PC-3 (cell line): Measurements from ENCODE around the gene NUDT3. TPM values are rescaled to one million over a fixed set of nuclear protein-coding genes. Genes with fewer than 3 reads are reported as not detected.
"Not testable (repeated sequence)": the region's sequence is repeated elsewhere in the genome, so short reads cannot be mapped to it uniquely, and the experiment has no call there.

ENCODE experiments used
- ATAC-seq: fragments of 200-7000 bp; cut with Tn5 transposase; 2 replicates; pipeline ENCODE4 v1.9.1; 2020; ENCODE audit warnings: mild to moderate bottlenecking, moderate library complexity
- BruUV-seq: library from RNA; stranded (reverse); fragments of 400-500 nt; replicated peaks from 2 replicates; lab custom pipeline; 2021; lab: Mats Ljungman, UMichigan
- CTCF ChIA-PET: fragments of 300-600 bp; sonication (Branson Sonifier 250); formaldehyde crosslinking; loops from one replicate; lab custom pipeline; 2022; ENCODE audit warnings: antibody characterized with exemption; lab: Charles Lee
- POLR2A ChIA-PET: fragments of 300-600 bp; sonication (Branson Sonifier 250); formaldehyde crosslinking; loops from one replicate; lab custom pipeline; 2022; ENCODE audit warnings: antibody characterized with exemption; ENCODE audit not compliant: unreplicated experiment; lab: Charles Lee
- DNase-seq: peaks from one replicate; pipeline ENCODE4 v3.0.0-alpha.2; 2015
- H2AFZ ChIP-seq: fragments of 300-600 bp; sonication (generic); 2 replicates; pipeline ENCODE4 v1.6.0; 2016; ENCODE audit warnings: antibody characterized with exemption, low read length
- H3F3A ChIP-seq: fragments of 300-600 bp; sonication (generic); one replicate; pipeline ENCODE4 v1.6.0; 2017; ENCODE audit warnings: antibody characterized with exemption, low read length, control low read depth, mild to moderate bottlenecking; ENCODE audit not compliant: unreplicated experiment
- H3K27ac ChIP-seq: fragments of 300-600 bp; sonication (generic); 2 replicates; pipeline ENCODE4 v1.5.1; 2016; ENCODE audit warnings: mild to moderate bottlenecking, low read length
- H3K27me3 ChIP-seq: fragments of 300-600 bp; sonication (generic); 2 replicates; pipeline ENCODE4 v1.6.1; 2016; ENCODE audit warnings: low read length, mixed read lengths
- H3K36me3 ChIP-seq: fragments of 300-600 bp; sonication (generic); 2 replicates; pipeline ENCODE4 v1.6.1; 2016; ENCODE audit warnings: low read depth, mixed run types, low read length, mixed read lengths
- H3K4me1 ChIP-seq: fragments of 300-600 bp; sonication (generic); 2 replicates; pipeline ENCODE4 v1.5.1; 2016; ENCODE audit warnings: low read length; ENCODE audit not compliant: insufficient read depth
- H3K4me2 ChIP-seq: fragments of 300-600 bp; sonication (generic); 2 replicates; pipeline ENCODE4 v1.6.0; 2016; ENCODE audit warnings: low read length
- H3K4me3 ChIP-seq: fragments of 300-600 bp; sonication (generic); 2 replicates; pipeline ENCODE4 v1.5.1; 2016; ENCODE audit warnings: mild to moderate bottlenecking, low read length, mixed read lengths
- H3K79me2 ChIP-seq: fragments of 300-600 bp; sonication (generic); 2 replicates; pipeline ENCODE4 v1.6.1; 2017; ENCODE audit warnings: low read length, mixed read lengths
- H3K9ac ChIP-seq: fragments of 300-600 bp; sonication (generic); 2 replicates; pipeline ENCODE4 v1.6.0; 2016; ENCODE audit warnings: mild to moderate bottlenecking, low read length
- H3K9me2 ChIP-seq: fragments of 300-600 bp; sonication (generic); replicated peaks from 2 replicates; pipeline ENCODE4 v1.6.1; 2016; ENCODE audit warnings: mixed run types, low read length, mixed read lengths
- H3K9me3 ChIP-seq: fragments of 300-600 bp; sonication (generic); 2 replicates; pipeline ENCODE4 v1.6.1; 2016; ENCODE audit warnings: low read length, mixed read lengths
- H4K20me1 ChIP-seq: fragments of 300-600 bp; sonication (generic); 2 replicates; pipeline ENCODE4 v1.6.1; 2016; ENCODE audit warnings: low read length, mixed read lengths
- CTCF ChIP-seq: fragments of 300-600 bp; sonication (generic); conservative IDR thresholded peaks from 2 replicates; pipeline ENCODE4 v1.5.1; 2017; ENCODE audit warnings: antibody characterized with exemption, low read depth, mild to moderate bottlenecking, low read length
- EZH2 ChIP-seq: fragments of 300-600 bp; sonication (generic); IDR thresholded peaks from one replicate; pipeline ENCODE4 v1.6.1; 2017; ENCODE audit warnings: antibody characterized with exemption, mild to moderate bottlenecking, low read length; ENCODE audit not compliant: unreplicated experiment
- EZH2phosphoT487 ChIP-seq: fragments of 300-600 bp; sonication (generic); IDR thresholded peaks from 2 replicates; pipeline ENCODE4 v1.6.1; 2018; ENCODE audit warnings: mild to moderate bottlenecking, antibody characterized with exemption, low read length, borderline replicate concordance
- intact Hi-C: fragments of 100-400 bp; cut with micrococcal nuclease; formaldehyde crosslinking; loops from 2 replicates; pipeline ENCODE4 v1.9.0; 2023
- total RNA-seq: library from RNA; depleted of rRNA; stranded (reverse); fragments of >200 nt; gene quantifications from 2 replicates; pipeline ENCODE4 v1.2.3, GENCODE V29; 2014

Gene NUDT3
- total RNA-seq, 1 experiment from 2014 or later = 24.6 TPM

GRCh38 chr6:34358389-34358905, 34.0 kb downstream of the NUDT3 start:
- Histone ChIP-seq H3K27ac (no peak overlapping the region), H3K9me3 (no peaks in the 10 kb centered on the region), H3K4me3 (no peak overlapping the region), H3F3A (no peaks in the 10 kb centered on the region), H3K27me3 (no peaks in the 10 kb centered on the region), H2AFZ (no peak overlapping the region), H3K79me2 (peaks cover 81% of the 10 kb centered on the region), H3K4me1 (peaks cover 17% of the 10 kb centered on the region), H3K9me2 (no peaks in the 10 kb centered on the region), H3K36me3 (no peaks in the 10 kb centered on the region), H3K4me2 (0 out of 2 replicates have a peak overlapping the region, but pooled peaks have one; percentile 7), H4K20me1 (peaks cover 45% of the 10 kb centered on the region), H3K9ac (no peak overlapping the region)
- BruUV-seq = no TSS peak
- ATAC-seq (peak; percentile 76), DNase-seq (peak; percentile 51)
- TF ChIP-seq EZH2phosphoT487 = no peak
- no peak for TF ChIP-seq EZH2
- TF ChIP-seq CTCF = no peak
- ChIA-PET CTCF (no interaction called here), POLR2A (interaction anchor here (0.5 kb wide), 1 partner anchor 186 kb away, joined by 3 read pairs; no protein-coding TSS in a partner anchor)
- intact Hi-C loops = no loop called here

GRCh38 chr6:34357937-34358336, 34.5 kb downstream of the NUDT3 start:
- ATAC-seq = no peak
- intact Hi-C loops = no loop called here
- Histone ChIP-seq H3K9ac (no peak overlapping the region), H2AFZ (no peak overlapping the region), H3K27ac (no peak overlapping the region), H3K4me3 (no peak overlapping the region), H3K4me2 (no peak overlapping the region), H3K9me2 (no peaks in the 10 kb centered on the region), H3K4me1 (peaks cover 19% of the 10 kb centered on the region), H3K27me3 (no peaks in the 10 kb centered on the region), H3K79me2 (peaks cover 81% of the 10 kb centered on the region), H3K36me3 (no peaks in the 10 kb centered on the region), H4K20me1 (peaks cover 40% of the 10 kb centered on the region), H3K9me3 (no peaks in the 10 kb centered on the region), H3F3A (no peaks in the 10 kb centered on the region)
- BruUV-seq = no TSS peak
- DNase-seq = no peak
- CTCF ChIA-PET = no interaction called here
- POLR2A ChIA-PET = no interaction called here
- TF ChIP-seq EZH2phosphoT487 = no peak
- no peak for TF ChIP-seq CTCF

- Histone ChIP-seq H4K20me1 (peaks cover 30% of the 10 kb centered on the region), H3K4me2 (no peak overlapping the region), H3K9me3 (no peaks in the 10 kb centered on the region), H3K9ac (no peak overlapping the region), H3K79me2 (peaks cover 80% of the 10 kb centered on the region), H3K9me2 (no peaks in the 10 kb centered on the region), H2AFZ (no peak overlapping the region), H3K27ac (no peak overlapping the region), H3K36me3 (no peaks in the 10 kb centered on the region), H3F3A (no peaks in the 10 kb centered on the region), H3K4me3 (no peak overlapping the region), H3K27me3 (no peaks in the 10 kb centered on the region), H3K4me1 (peaks cover 26% of the 10 kb centered on the region)
- POLR2A ChIA-PET = no interaction called here
- intact Hi-C loops = no loop called here
- no TSS peak for BruUV-seq
- ATAC-seq = no peak
- no peak for DNase-seq
- CTCF ChIA-PET = no interaction called here
- TF ChIP-seq CTCF (no peak), EZH2phosphoT487 (no peak), EZH2 (no peak)
Measured at GRCh38 chr6:34355889-34356288, 36.6 kb downstream of the NUDT3 start.

- H3K27ac ChIP-seq, H3K36me3 ChIP-seq, H3K4me3 ChIP-seq, DNase-seq, H3K4me2 ChIP-seq, H2AFZ ChIP-seq, H3K9me3 ChIP-seq, intact Hi-C loops, BruUV-seq, CTCF ChIA-PET, POLR2A ChIA-PET, H3K9ac ChIP-seq, H3K9me2 ChIP-seq, ATAC-seq, H3K27me3 ChIP-seq, H3F3A ChIP-seq: not testable (repeated sequence)
- Histone ChIP-seq H3K4me1 (peaks cover 18% of the 10 kb centered on the region), H4K20me1 (peaks cover 31% of the 10 kb centered on the region; the same call in 1 of the 2 replicates), H3K79me2 (peaks cover 81% of the 10 kb centered on the region)
Measured at GRCh38 chr6:34354230-34354629, 38.2 kb downstream of the NUDT3 start.
